Kidney tubule cell (primary cell): ENCODE data around the gene NFX1.
"Not testable (repeated sequence)": the region's sequence is repeated elsewhere in the genome, so short reads cannot be mapped to it uniquely, and the experiment has no call there.

Source experiments
- DNase-seq: peaks from one replicate; pipeline ENCODE4 v3.0.0-alpha.2; 2018; ENCODE audit warnings: low spot score

The NFX1 gene

DNA sequence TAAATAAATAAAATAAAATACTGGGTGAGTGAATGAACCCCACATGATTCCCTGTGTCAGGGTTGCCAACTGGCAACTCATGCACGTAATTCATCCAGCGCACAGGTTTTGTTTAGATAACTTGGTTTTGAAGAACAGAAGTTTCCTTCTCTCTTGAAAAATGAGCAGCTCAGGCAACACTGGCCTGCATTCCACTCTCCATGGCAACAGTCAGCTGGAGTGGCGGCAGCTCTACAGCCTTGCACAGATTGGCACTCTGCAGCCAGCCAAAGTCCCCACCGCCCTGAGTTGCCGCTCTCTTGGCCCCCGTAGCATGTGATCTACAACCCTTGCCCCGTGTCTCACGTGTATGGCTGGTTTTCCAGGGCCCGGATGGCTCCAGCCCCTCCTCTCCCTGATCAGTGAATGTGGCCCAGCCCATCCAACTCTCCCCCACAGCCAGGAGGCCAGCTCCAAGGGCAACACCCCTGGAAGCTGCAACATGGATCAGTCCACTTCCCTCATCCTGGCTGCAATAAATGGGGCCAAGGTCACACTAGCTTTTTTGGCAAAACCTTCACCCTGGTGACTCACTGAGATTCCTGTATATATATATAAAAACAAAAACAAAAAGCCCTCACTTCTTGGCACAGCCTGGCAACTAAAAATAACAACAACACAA is 100.9 kb downstream of the NFX1 start:
- peak; percentile 83 for DNase-seq

DNA sequence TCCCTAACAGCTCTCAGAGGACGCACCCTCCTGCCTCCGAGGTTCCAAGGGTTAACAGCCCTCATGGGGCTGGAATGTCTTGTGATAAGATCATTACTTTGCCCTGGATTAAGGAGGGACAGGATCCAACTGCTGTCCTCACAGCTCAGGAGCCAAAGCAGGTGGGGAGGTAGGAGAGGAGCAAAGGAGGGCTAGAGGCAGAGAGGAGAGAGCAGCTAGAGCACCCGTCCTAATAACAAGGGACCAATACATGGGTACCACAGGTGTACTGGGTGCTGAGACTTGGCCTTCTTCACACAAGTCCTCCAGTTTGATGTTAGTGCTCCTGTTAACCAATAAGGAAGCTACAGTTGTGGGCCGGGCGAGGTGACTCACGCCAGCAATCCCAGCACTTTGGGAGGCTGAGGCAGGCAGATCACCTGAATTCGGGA is 102.3 kb downstream of the NFX1 start:
- not testable (repeated sequence) for DNase-seq

DNA sequence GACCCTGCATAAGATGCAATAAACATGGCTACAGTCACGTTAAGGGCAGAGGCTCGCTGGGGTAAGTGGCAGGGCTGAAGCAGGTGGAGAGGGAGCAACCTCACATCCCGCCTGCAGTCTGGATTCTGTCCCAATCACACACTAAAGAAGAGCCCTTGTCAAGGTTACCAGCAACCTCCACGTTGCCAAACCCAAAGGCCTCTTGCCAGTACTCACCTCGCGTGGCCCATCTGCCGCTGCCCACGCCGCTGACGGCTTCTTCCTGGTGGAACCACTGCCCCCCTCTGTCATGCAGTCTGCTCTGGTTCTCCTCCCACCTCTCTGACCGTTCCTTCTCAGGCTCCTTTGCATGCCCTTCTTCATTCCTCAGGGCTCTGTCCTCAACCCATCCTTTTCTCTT is 103.3 kb downstream of the NFX1 start:
- no peak for DNase-seq

DNA sequence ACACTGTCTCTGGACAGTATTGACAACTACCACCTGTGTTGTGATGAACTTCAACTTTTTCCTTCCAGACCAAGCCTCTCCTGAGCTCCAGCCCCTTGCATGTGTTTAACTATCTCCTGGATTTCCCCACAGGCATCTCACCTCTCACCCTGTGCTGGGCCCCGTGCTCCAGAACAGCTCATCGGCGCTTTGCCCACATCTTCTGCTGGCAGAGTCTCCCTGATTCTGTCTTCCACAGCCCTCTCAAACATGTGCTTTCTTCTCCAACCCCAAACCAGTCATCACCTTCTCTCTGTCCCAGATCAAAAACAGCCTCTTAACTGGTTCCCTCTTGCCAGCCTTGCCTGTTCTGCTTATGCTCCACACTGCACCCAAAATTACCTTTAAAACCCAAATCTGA is 103.7 kb downstream of the NFX1 start:
- DNase-seq, result not testable (repeated sequence)

DNA sequence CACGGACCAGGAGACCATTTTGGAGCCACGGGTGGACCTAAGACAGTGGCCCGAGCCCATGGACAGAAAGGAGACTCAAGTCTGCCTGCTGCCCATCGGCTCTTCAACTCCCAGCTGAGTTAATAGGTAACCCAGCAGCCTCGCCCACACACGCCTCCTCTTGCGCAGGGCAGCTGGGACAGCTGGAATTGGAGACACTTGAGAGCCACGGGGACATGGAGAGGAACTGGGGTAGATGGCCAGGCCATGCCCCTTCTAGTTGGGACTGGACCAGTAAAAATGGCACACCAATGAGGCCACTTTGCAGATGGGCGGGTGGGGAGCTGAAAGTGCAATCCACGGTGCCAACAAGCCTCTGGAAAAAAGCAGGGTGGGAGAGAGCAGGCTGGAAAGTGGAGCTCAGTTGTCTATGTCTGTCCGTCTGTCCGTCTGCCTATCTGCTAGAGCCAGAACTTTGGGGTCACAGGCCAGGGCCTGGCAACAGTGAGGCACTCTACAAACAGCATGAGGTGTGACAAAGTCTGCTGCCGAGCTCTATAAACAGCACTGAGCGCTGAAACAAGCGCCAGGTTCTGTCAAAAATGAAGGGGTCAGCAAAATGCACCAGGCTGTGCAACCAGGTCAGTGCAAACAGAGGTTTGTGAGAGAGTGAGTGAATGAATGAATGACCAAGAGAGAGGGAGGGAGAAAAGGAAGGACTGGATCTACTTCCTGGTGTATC is 105.0 kb downstream of the NFX1 start:
- peak; percentile 60 for DNase-seq

DNA sequence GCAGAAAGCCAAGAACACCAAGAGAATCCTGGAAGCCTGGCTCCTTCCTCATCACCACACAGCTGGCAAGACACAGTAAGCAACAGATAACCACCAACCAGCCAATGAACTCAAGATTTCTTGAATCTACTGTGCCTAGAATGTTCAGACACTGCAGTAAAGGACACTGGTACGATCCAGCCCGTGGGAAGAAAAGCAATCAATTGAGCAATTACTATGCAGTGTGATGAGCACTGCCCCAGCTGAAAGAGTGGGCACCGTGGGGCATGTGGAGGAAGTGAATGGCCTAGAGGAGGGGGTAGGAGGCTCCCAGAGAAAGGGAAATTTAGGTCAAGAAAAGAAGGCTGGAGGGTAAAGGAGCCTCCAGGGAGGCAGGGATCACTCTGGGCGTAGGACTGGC is 107.5 kb downstream of the NFX1 start:
- DNase-seq, result not testable (repeated sequence)

DNA sequence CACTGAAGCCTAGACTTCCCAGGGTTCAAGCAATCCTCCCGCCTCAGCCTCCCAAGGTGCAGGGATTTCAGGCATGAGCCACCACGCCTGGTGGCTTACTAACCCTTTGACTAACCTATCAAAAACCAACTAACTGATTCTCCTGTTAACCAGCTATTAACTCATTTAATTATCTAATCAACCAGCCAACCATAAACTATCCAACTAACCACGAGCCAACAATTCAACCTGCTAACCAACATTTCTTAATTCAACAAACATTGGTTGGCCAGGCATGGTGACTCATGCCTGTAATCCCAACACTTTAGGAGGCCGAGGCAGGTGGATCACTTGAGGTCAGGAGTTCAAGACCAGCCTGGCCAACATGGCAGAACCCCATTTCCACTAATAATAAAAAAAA is 108.7 kb downstream of the NFX1 start:
- peak; percentile 40 for DNase-seq

DNA sequence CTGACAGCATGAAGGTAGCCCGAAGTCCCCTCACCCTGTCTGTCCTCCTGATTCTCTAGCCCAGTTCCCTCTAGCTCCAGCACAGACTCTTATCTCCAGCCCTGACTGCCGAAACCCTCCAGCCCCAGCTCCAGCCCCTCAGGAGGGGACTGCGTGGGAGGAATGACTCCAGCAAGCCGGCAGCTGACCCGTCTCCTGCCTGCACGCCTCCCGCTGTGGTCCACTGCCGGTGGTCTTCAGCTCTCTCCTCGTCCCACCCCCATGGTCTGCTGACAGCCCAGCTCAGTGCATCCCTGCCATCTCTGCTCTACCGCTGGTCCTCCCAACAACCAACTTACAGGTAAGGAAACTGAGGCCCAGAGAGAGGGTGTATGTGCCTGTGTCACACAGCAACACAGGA is 111.5 kb downstream of the NFX1 start:
- DNase-seq, result not testable (repeated sequence)

DNA sequence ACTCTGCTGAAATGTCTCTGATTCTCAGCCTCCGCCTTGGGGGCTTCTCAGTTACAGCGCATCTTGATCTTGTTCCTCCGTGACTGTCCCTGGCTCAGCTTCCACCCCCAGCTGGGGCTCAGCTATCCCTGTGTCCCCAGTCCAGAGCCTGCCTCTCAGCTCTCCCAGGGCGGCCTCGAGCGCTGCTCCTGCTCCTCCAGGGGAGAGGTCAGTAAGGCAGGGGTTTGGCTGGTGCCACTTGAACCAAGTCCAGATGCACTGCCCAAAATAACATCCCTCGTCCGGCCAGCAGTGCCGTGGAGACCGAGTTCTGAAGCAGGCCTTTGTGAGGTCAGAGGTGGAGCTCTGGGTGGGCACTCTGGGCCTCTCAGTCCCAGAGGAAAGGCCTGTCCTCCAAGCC is 112.1 kb downstream of the NFX1 start, which contains the start of gene AQP7:
Gene AQP7, minus strand, starts transcription at position 198 of the 400 bp plus-strand sequence. CDS start 1,306 bp downstream, outside the sequence.
- not testable (repeated sequence) for DNase-seq

DNA sequence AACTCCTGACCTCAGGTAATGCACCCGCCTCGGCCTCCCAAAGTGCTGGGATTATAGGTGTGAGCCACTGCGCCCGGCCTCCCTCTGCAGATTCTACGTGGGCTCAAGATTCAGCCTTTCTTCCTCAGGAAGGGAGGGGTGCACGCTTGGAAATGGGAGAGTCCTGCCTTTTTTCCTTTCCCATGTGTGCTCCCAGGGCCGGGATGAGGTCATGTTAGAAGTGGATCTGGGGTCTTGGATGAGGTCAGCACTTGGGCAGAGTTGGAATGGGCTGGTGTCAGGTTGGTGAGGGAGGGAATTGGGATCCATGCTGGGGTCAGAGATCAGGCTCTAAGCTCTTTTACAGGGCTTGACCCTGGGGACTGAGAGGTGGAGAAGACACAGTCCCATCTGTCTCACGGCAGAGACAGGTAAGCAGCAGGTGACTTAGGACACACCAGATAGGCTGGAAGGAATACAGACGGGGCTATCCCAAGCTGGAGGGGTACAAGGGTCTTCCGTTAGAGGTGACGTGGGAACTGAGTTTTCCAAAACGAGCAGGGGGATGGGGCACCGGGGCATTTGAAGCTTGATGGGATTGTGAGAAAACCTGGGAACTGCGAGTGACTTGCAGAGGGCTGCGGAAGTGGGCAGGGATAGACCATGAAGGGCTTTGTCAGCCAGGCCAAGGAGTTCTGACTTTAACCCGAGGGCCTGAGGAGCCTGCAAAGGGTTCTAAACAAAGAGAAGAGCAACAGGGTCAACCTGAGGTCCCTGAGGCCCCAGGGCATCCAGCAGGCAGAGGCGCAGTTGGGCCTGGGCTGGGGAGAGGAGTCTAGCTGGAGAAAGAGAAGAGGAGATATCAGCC is 113.8 kb downstream of the NFX1 start:
- DNase-seq, result no peak

DNA sequence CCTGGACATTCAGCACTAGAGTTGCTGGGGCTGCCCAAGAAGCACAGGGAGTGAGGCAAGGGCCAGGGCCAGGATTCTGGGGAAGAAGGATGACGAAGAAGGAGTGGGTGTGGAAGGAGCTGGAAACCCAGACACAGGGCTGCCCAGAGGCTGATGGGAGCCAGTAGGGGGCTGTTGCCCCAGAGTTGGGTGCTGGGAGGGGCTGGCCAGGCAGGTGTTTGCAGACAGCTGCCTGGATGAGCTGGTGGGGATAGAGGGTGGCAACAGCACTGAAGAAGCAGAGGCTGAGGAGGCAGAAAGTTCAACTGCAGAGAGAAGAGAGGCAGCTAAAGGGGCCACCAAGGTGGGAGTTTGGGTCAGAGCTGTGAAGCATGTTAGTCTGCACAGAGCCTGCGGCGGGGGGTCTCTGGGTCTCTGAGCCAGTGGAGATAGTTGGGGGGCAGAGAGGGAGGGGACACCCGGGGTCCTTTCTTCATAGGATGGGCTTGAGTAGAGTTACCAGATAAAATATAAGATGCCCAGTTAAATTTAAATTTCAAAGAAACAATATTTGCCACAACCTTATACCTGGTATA is 114.6 kb downstream of the NFX1 start:
- DNase-seq, result no peak

DNA sequence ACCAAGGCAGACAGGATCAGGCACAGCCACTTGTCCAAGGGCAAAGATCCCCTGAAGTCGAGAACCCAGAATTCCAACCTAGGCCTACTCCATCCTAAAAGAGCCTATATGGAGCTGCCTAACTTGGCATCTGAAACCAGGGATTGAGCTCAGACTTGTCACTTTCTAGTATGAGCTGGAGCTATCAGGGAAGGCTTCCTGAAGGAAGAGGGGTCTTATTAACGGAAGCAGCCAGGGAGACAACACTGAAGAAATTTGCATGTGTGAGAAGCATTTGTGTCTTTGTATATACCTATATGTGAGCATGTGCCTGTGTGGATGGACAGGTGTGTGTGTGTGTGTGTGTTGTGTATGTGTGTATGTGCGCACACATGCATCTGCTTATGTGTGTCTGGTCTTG is 116.7 kb downstream of the NFX1 start:
- no peak for DNase-seq

DNA sequence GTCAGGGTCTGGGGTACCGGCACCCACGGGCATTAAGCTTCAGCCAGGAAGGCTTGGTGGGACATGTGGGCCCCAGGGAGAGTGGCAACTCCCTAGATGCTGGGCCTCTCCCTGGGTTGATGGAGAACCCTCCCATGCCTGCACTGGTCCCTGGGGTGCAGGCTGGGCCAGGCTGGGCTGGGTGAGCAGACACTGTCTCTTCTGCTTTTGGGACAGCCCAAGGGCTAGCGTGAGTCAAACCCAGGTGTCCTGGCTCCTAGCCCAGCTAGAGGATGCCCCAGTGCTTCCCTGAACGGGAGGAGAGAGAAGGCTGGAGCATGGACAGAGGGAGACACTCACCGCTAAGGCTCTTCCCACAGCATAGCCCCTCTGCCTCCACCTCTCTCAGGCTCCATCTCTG is 117.8 kb downstream of the NFX1 start:
- no peak for DNase-seq

DNA sequence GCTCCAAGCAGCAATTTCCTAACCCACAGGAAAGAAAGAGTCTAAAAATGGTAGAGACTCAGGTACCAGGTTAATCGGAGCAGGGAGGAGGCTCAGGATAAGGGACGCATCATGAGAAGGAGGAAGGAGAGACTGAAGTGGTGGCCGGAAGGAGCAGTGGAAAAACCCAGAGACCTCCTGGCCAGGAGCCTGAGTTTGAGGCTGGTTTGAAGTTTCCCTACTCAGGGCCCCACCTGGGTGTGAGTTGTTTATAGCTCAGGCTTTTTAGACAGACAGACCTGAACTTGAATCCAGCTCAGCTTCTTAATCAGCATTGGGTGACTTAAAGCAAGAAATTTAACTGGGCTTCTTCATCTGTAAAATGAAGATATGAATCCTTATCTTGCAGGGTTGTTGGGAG is 124.0 kb downstream of the NFX1 start:
- DNase-seq, result no peak

DNA sequence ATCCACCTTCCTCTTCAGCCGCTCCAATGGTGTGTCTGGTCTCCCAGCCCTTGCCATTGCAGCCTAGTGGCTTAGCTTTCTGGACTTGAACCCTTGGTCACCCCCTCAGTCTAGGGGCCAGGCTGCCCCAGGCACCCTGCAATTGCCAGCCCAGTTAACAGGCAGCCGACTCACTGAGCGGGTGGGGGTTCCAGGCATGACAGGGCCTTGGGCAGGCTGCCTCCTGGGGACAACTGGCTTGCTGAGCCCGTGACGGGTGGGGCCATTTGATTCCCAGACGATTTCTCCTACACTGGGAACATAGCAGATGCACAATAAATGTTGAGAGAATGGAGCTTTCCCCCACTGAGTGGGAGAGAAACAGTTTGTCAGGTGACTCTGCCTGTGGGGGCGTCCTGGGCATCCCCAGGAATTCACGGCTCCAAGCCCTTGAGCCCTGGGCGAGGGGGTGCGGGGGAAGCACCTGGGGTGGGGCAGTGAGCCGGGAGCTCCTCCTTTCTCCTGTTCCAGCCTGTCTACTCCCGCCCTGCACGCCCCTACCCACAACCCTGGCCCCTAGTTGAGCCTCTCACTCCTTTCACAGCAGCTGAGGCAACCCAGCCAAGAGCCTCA is 124.7 kb downstream of the NFX1 start:
- no peak for DNase-seq

DNA sequence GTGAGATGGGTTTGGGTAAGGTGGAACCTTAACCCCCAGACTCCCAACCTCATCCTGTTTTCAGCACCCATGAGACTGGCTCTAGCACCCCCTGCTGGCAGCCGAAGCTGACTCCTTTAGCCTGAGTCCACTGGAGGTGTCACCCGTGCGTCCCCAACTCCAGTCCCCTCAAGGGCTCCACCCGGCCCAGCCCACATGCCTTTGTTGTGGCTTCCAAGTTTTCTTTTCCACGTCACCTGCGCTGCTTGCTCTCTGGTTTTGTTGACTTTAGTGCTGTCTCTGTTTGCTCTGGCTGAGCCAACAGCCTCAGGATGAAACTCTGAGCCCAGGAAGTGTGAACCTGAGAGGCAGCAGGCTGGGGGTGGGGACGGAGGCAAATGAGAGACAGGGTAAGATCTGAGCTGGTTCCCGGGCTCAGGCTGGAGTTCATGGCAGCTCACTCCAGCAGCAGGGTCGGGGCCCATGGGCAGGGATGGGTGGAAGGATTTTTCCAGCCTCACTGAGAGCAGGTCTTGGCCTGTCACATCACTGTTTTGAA is 125.3 kb downstream of the NFX1 start:
- peak; percentile 87 for DNase-seq

DNA sequence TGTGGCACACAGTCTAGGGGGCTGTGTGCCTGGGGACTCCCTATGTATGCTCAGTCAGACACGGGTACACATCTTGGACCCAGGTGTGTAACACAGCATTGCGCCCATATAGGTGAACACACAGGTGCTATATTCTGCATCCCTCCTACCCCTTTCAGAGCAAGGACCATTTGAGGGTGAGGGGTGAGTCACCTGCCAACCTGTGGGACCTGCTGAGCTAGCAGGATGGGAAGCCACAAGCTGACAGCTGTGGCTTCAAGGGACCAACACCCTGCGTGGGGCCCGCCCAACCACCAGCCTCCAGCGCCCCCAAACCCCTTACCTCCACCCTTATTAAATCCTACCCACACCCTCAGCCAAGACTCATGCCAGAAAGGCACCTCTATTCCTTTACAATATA is 126.7 kb downstream of the NFX1 start:
- DNase-seq, result no peak

DNA sequence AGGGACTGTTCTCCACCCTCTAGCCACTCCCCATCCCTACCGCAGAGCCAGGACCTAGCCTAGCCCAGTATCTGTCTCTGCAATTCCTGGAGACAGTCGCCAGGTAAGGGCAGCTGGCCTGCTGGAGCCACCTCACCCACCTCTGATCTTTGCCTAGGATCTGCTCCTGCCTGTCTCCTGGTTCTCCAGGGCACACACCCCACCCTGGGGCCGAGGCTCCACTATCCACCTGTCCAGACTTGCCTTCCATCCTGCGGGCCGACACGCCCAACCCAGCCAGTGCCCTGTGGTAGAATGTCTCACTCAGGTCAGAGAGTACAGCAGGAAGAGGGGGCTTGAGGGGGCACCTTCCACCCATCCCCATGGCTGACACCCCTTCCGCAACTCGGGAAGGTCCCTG is 127.8 kb downstream of the NFX1 start:
- DNase-seq, result no peak

DNA sequence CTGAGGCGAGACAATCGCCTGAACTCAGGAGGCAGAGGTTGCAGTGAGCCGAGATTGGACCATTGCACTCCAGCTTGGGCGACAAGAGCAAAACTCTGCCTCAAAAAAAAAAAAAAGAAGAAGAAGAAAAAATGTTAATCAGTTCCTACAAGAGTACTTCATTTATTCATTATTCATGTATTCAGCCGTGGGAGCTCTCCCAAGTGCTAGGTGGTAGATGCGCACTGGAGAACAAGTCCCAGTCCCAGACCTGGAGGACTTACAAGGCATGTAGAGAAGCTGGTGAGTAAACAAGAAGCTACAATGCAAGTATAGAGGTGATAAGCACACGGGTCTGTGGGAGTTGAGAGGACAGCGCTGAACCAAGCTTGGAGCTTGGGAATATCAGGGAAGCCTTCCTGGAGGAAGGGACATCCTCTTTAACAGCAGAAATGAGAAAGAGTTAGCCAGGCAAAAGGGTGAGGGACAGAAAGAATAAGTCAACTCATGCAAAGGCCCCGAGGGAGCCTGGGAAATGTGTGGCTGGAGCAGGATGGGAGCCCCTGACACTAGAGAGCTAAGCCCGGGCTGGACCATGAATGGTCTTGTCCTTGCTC is 129.5 kb downstream of the NFX1 start:
- DNase-seq, result no peak
